ENCODE data around the gene CLIC3.

The CLIC3 gene

DNA sequence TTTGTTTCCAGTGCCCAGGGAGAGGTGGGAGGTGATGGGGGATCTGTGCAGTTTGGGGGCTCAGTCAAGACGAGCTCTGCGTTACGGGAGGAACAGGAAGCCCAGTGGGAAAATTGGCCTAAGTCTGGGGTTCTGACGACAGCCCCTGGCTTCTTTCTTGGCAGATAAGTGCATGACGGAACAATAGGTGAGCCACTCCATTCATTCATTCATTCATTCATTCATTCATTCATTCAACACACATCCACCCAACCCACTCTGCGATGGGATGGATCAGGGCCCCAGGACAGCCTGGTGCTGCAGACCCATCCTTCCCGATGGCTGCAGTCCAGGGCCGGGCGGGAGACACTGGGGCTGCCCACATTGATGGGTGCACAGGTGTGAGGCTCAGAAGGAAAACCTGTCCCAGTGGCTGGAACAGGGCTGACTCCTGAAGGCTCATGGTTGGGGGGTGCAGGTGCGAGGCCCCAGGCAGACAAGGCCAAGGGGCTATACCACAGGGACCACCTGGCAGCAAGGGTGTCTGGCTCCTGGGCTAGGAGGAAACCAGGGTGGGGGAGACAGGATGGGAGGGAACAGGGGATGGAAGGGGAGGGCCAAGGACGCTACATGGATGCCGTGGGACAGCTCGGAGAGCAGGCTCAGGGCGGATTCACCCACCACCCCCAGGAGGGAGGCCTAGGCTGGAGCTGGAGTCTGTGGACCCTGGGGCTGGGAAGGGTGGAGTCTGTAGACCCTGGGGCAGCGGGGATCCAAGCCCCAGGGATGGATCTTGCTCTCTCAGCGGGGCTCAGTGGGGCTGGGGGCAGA is 15.5 kb downstream of the CLIC3 start:
- H3K27ac Mint-ChIP-seq: no peak overlapping the region

DNA sequence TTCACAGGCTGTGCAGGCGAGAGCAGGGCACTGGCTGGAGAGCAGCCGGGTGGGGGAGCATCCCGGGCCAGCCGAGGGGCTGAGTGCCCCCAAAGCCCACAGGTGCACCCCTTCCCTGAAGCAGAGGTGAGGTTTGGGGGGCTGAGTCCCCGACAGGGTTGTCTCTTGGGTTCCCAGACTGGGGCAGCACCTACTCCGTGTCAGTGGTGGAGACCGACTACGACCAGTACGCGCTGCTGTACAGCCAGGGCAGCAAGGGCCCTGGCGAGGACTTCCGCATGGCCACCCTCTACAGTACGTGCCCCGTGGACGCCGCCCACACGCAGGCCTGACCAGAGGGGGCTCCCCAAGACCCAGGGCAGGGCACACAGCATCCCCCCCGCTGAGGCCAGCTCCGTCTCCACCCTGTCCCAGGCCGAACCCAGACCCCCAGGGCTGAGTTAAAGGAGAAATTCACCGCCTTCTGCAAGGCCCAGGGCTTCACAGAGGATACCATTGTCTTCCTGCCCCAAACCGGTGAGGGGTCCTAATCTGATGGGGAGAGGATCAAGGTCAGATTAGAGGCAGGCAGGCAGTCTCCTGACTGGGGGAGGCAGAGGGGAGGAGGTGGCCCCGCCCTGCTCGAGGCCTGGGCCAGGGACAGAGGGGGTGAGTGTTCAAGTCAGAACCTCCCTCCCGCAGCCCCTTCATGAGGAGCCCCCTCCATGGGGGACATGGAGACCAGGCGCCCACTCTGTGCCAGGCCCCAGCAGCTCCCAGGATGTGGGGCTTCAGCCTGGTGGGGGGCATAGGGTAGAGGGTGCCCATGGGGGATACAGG is 16.4 kb downstream of the CLIC3 start:
- Mint-ChIP-seq H3K27ac (peak overlapping the region; percentile 5), H3K4me3 (no peak overlapping the region), H3K27me3 (peaks cover 43 to 86% of the 10 kb centered on the region in 2 donors), H3K4me1 (peaks cover 0 to 7% of the 10 kb centered on the region in 2 donors), H3K9me3 (no peaks in the 10 kb centered on the region), H3K36me3 (peaks cover 0 to 4% of the 10 kb centered on the region in 2 donors)
- DNase-seq: no peak
- ATAC-seq (replicated peaks): no peak

More for the DNA sequence above, 15.5 kb downstream of the CLIC3 start:
- Mint-ChIP-seq H3K27me3 (peaks cover 41 to 82% of the 10 kb centered on the region in 2 donors), H3K9me3 (no peaks in the 10 kb centered on the region), H3K4me3 (no peak overlapping the region), H3K4me1 (peaks cover 0 to 7% of the 10 kb centered on the region in 2 donors), H3K36me3 (peaks cover 0 to 4% of the 10 kb centered on the region in 2 donors)
- ATAC-seq (replicated peaks): no peak
- DNase-seq: no peak

GRCh38 chr9:136978865-136979544 is 17.4 kb downstream of the CLIC3 start:
- no peak for ATAC-seq (replicated peaks)
- H3K4me1 Mint-ChIP-seq: peaks cover 0 to 6% of the 10 kb centered on the region in 2 donors
- H3K36me3 Mint-ChIP-seq: peaks cover 0 to 3% of the 10 kb centered on the region in 2 donors
- no peak overlapping the region for H3K27ac Mint-ChIP-seq
- H3K4me3 Mint-ChIP-seq: no peak overlapping the region
- H3K9me3 Mint-ChIP-seq: no peaks in the 10 kb centered on the region
- peaks cover 41 to 79% of the 10 kb centered on the region in 2 donors for H3K27me3 Mint-ChIP-seq
- no peak for DNase-seq

- DNase-seq (no peak), ATAC-seq (replicated peaks) (peak; percentile 33 to 43)
- Mint-ChIP-seq H3K9me3 (no peaks in the 10 kb centered on the region), H3K4me1 (peaks cover 0 to 3% of the 10 kb centered on the region in 2 donors), H3K27me3 (peaks cover 35 to 72% of the 10 kb centered on the region in 2 donors), H3K27ac (no peak overlapping the region), H3K4me3 (no peak overlapping the region), H3K36me3 (no peaks in the 10 kb centered on the region)
Observed at GRCh38 chr9:136978073-136978864, 18.1 kb downstream of the CLIC3 start.

- Mint-ChIP-seq H3K9me3 (no peaks in the 10 kb centered on the region), H3K36me3 (no peaks in the 10 kb centered on the region), H3K27me3 (peaks cover 30 to 71% of the 10 kb centered on the region in 2 donors), H3K4me1 (peaks cover 0 to 3% of the 10 kb centered on the region in 2 donors), H3K4me3 (peak overlapping the region in 1 of 2 donors; percentile 30), H3K27ac (no peak overlapping the region)
- no peak for ATAC-seq (replicated peaks)
- no peak for DNase-seq
Observed at GRCh38 chr9:136977649-136978072, 18.7 kb downstream of the CLIC3 start.

GRCh38 chr9:136977223-136977622 is 19.1 kb downstream of the CLIC3 start, which contains the start of gene PTGDS:
Gene PTGDS (plus strand): TSS chr9:136977504. CDS start chr9:136977579, 75 bp downstream.
- H3K4me3 Mint-ChIP-seq: peak within 1 kb of the TSS in 1 of 2 donors; percentile 64
- H3K4me1 Mint-ChIP-seq: peaks cover 0 to 3% of the 10 kb centered on the region in 2 donors
- H3K27ac Mint-ChIP-seq: no peak within 1 kb of the TSS
- H3K9me3 Mint-ChIP-seq: no peaks in the 10 kb centered on the region
- H3K27me3 Mint-ChIP-seq: peaks cover 28 to 68% of the 10 kb centered on the region in 2 donors
- ATAC-seq (replicated peaks) (no peak), DNase-seq (no peak)
- H3K36me3 Mint-ChIP-seq: no peaks in the 10 kb centered on the region

DNA sequence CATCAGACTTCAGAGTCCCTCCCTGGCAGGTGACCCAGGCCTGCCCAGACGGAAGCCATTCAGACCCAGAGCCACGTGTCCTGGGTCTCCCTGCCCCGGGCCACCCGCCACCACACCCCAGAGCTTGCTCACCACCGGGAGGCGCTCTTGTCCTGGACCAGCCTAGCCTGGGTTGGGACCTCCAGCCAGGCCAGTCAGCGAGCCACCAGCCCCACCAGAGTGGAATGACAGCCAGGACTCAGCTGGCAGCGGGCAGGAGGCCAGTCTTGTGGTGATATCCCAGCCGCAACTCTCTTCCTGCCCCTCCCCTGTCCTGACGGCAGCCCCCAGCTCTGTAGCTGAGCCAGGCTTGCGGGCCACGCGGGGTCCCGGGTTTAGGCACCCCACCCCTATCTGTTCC is 20.7 kb downstream of the CLIC3 start:
- H3K4me1 Mint-ChIP-seq: peaks cover 0 to 3% of the 10 kb centered on the region in 2 donors
- peaks cover 20 to 52% of the 10 kb centered on the region in 2 donors for H3K27me3 Mint-ChIP-seq
- H3K36me3 Mint-ChIP-seq: no peaks in the 10 kb centered on the region
- H3K27ac Mint-ChIP-seq: no peak overlapping the region
- DNase-seq: no peak
- no peak overlapping the region for H3K4me3 Mint-ChIP-seq
- no peaks in the 10 kb centered on the region for H3K9me3 Mint-ChIP-seq
- ATAC-seq (replicated peaks): peak in 1 of 2 donors; percentile 14

DNA sequence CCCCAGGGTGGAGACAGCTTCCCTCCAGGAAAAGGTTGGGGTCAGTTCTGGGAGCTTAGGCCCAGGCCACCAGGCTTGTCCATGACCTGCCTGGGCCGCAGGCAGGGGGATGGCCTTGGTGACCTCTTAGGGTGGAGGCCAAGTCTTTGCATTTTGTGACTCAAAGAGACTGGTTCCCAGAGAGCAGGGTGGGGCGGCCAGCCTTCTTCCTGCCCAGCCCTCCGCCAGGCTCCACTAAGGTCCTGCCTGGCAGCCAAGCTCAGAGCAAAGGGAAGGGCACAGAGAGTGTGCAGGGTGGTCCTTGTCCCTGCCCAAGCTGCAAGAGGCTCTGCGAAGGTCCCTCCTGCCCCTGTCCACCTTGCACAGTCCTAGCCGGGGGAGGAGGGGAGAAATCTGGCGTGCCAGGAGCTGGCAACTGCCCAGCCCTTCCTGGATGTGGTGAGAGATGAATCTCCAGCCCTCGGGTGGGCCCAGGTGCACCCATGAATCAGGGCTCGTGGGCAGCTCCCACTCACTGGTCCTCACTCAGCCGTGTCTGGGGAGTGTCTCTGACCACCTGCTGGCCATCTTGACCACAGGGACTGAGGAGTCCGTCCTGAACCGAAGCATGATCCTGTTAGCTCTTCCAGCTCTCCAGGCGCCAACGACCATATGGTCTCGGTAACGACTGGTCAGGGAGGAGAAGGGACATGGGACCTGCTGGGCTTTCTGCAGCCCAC is 21.4 kb downstream of the CLIC3 start:
- Mint-ChIP-seq H3K4me1 (peaks cover 0 to 5% of the 10 kb centered on the region in 2 donors), H3K4me3 (no peak overlapping the region), H3K27ac (no peak overlapping the region), H3K9me3 (no peaks in the 10 kb centered on the region), H3K36me3 (no peaks in the 10 kb centered on the region), H3K27me3 (peaks cover 20 to 52% of the 10 kb centered on the region in 2 donors)
- no peak for DNase-seq
- ATAC-seq (replicated peaks): no peak

- Mint-ChIP-seq H3K4me1 (peaks cover 0 to 5% of the 10 kb centered on the region in 2 donors), H3K27ac (no peak overlapping the region), H3K27me3 (peaks cover 23 to 50% of the 10 kb centered on the region in 2 donors), H3K9me3 (no peaks in the 10 kb centered on the region), H3K4me3 (no peak overlapping the region), H3K36me3 (no peaks in the 10 kb centered on the region)
- ATAC-seq (replicated peaks) (no peak), DNase-seq (no peak)
Observed at GRCh38 chr9:136973618-136974617, 22.4 kb downstream of the CLIC3 start.

DNA sequence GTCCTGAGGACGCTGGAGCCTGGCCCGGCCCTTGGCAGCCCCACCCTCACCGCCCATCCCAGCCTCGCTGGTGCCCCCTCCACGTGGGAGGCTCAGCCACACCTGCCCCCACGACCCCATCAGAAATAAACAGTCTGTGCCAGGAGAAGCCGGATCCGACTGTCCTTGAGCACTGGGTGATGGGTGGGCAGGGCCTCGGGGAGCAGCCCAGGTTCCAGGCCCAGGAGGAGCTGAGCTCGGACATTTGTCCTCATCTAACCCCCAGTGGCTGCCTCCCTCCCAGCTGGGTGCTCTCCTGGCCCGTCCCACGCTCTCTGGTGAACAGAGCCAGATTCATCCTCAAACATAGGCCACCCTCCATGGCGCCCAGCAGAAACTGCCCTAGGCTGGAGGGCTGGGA is 23.6 kb downstream of the CLIC3 start:
- no peak for ATAC-seq (replicated peaks)
- Mint-ChIP-seq H3K27me3 (peaks cover 23 to 53% of the 10 kb centered on the region in 2 donors), H3K4me1 (peaks cover 0 to 5% of the 10 kb centered on the region in 2 donors), H3K9me3 (no peaks in the 10 kb centered on the region), H3K4me3 (no peak overlapping the region), H3K36me3 (no peaks in the 10 kb centered on the region), H3K27ac (no peak overlapping the region)
- DNase-seq: no peak

GRCh38 chr9:136972335-136972734 is 24.0 kb downstream of the CLIC3 start:
- DNase-seq (no peak), ATAC-seq (replicated peaks) (no peak)
- H3K4me3 Mint-ChIP-seq: no peak overlapping the region
- H3K27me3 Mint-ChIP-seq: peaks cover 20 to 49% of the 10 kb centered on the region in 2 donors
- no peaks in the 10 kb centered on the region for H3K36me3 Mint-ChIP-seq
- H3K27ac Mint-ChIP-seq: no peak overlapping the region
- H3K9me3 Mint-ChIP-seq: no peaks in the 10 kb centered on the region
- H3K4me1 Mint-ChIP-seq: peaks cover 0 to 3% of the 10 kb centered on the region in 2 donors

DNA sequence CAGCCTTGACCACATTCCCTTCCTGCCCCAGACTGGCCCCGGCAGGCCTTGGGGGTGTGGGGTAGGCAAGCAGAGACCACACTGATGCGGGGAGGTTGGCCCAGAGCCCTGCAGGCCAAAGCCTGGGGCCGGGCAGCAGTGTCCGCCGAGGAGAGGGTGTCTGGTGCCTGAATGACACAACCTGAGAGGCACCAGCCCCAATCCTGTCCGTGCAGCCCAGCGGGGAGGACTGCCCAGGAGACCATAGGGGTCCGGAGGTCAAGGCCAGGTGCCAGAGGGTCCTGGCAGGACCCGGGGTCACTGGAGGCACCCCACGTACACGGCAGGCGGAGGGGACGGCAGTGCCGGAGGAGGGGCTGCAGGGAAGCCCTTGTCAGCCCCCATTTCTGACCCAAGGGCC is 24.6 kb downstream of the CLIC3 start:
- no peaks in the 10 kb centered on the region for H3K9me3 Mint-ChIP-seq
- no peaks in the 10 kb centered on the region for H3K36me3 Mint-ChIP-seq
- H3K27me3 Mint-ChIP-seq: peaks cover 19 to 43% of the 10 kb centered on the region in 2 donors
- DNase-seq (no peak), ATAC-seq (replicated peaks) (no peak)
- H3K4me1 Mint-ChIP-seq: peaks cover 0 to 3% of the 10 kb centered on the region in 2 donors
- no peak overlapping the region for H3K27ac Mint-ChIP-seq
- H3K4me3 Mint-ChIP-seq: no peak overlapping the region
